ENCODE measurements around the gene VPS26B.

GRCh38 chr11:134230339-134230738 lies 5.9 kb downstream of the VPS26B start:
- TF ChIP-seq EZH2phosphoT487 (IDR thresholded peaks at IDR 0.05; ENCODE audit: insufficient read depth, low read depth) (no peak), EZH2 (IDR thresholded peaks at IDR 0.05; ENCODE audit: insufficient read depth, poor library complexity, severe bottlenecking) (no peak)
